ENCODE data around the gene DSCAM. TPM values are rescaled to one million over a fixed set of nuclear protein-coding genes. Genes with fewer than 3 reads are reported as not detected.

DSCAM gene
- total RNA-seq, 1 donor, result not detected

DNA sequence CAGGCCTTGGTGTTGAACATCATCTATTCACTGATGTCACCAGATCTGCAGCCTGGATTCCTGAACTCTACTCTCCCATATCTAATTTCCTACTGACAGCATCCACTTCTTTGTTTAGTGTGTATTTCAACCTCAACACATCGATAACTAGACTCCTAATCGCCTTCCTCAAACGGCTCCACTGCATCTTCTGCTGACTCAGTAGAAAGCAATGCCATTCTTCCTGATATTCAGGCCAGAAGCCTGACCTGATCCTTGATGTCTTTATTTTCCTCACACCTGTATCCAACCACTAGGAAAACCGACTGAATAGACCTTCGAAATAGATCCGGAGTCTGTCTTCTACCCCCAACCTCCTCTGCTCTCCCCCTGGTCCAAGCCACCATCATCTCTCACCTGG lies 512.8 kb downstream of the DSCAM start:
- Histone ChIP-seq H4K20me1 (ENCODE audit: insufficient read depth, low read length) (no peaks in the 10 kb centered on the region), H3K27ac (ENCODE audit: low read depth, low read length) (no peak overlapping the region), H2AFZ (ENCODE audit: low read length) (no peak overlapping the region), H3K4me3 (ENCODE audit: insufficient read depth, low read length) (no peak overlapping the region), H3K27me3 (ENCODE audit: insufficient read depth, low read length) (no peaks in the 10 kb centered on the region), H3K79me2 (ENCODE audit: insufficient read depth, low read length) (no peaks in the 10 kb centered on the region), H3K9me3 (ENCODE audit: low read depth, low read length) (peaks cover 3% of the 10 kb centered on the region), H3K36me3 (ENCODE audit: insufficient read depth, low read length) (no peaks in the 10 kb centered on the region), H3K4me2 (ENCODE audit: insufficient read depth, low read length) (no peak overlapping the region), H3K4me1 (ENCODE audit: insufficient read depth, low read length) (no peaks in the 10 kb centered on the region)
- TF ChIP-seq, protein P1, sequence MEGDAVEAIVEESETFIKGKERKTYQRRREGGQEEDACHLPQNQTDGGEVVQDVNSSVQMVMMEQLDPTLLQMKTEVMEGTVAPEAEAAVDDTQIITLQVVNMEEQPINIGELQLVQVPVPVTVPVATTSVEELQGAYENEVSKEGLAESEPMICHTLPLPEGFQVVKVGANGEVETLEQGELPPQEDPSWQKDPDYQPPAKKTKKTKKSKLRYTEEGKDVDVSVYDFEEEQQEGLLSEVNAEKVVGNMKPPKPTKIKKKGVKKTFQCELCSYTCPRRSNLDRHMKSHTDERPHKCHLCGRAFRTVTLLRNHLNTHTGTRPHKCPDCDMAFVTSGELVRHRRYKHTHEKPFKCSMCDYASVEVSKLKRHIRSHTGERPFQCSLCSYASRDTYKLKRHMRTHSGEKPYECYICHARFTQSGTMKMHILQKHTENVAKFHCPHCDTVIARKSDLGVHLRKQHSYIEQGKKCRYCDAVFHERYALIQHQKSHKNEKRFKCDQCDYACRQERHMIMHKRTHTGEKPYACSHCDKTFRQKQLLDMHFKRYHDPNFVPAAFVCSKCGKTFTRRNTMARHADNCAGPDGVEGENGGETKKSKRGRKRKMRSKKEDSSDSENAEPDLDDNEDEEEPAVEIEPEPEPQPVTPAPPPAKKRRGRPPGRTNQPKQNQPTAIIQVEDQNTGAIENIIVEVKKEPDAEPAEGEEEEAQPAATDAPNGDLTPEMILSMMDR (IDR thresholded peaks at IDR 0.05; ENCODE audit: extremely low read depth, low read depth, low read length), result no peak
- DNase-seq (ENCODE audit: insufficient read length, low spot score, missing footprints), result no peak

DNA sequence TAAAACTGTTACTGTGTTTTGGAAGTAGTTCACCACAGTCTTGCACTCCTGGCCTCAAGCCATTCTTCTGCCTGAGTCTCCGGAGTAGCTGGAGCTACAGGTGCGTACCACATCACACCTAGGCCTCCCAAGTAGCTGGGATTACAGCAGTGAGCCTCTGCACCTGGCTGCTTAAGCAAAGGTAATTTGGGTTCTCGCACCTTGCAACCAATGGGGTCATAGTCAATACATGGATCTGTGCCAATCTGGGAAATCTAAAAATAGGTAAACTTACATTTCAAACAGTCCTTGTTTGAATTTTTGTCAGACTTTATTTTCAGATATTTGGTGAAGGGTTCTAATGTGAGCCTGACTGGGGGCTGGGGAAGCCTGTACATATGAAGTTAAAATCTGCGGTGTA lies 513.2 kb downstream of the DSCAM start:
- Histone ChIP-seq H2AFZ (ENCODE audit: low read length) (no peak overlapping the region), H3K4me1 (ENCODE audit: insufficient read depth, low read length) (no peaks in the 10 kb centered on the region), H4K20me1 (ENCODE audit: insufficient read depth, low read length) (no peaks in the 10 kb centered on the region), H3K79me2 (ENCODE audit: insufficient read depth, low read length) (no peaks in the 10 kb centered on the region), H3K4me2 (ENCODE audit: insufficient read depth, low read length) (no peak overlapping the region), H3K4me3 (ENCODE audit: insufficient read depth, low read length) (no peak overlapping the region), H3K9me3 (ENCODE audit: low read depth, low read length) (peaks cover 3% of the 10 kb centered on the region), H3K27ac (ENCODE audit: low read depth, low read length) (no peak overlapping the region), H3K27me3 (ENCODE audit: insufficient read depth, low read length) (no peaks in the 10 kb centered on the region), H3K36me3 (ENCODE audit: insufficient read depth, low read length) (no peaks in the 10 kb centered on the region)
- no peak for DNase-seq (ENCODE audit: insufficient read length, low spot score, missing footprints)
- TF ChIP-seq, protein P1 (IDR thresholded peaks at IDR 0.05; ENCODE audit: extremely low read depth, low read depth, low read length), result no peak

DNA sequence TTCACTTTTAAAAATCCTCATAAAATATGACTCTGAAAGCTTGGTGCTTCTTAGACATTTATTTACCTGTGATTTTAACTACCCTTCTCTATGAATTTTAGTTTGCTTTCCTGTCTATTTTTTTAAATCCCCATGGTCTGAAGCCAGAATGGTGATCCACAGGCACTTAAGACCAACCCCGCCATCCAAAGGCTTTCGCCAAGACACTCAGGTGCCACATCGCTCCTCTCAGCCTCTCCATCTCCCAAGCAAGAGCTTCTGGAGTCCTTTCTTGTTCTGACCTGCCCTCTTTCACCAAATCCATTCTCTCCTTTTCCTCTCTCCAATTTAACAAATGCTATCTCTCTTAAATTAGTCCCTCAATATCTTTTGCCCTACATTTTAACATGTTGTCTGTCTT lies 515.2 kb downstream of the DSCAM start:
- TF ChIP-seq, protein P1 (IDR thresholded peaks at IDR 0.05; ENCODE audit: extremely low read depth, low read depth, low read length), result no peak
- no peaks in the 10 kb centered on the region for H3K4me1 ChIP-seq (ENCODE audit: insufficient read depth, low read length)
- H3K27me3 ChIP-seq (ENCODE audit: insufficient read depth, low read length), result no peaks in the 10 kb centered on the region
- no peak overlapping the region for H3K27ac ChIP-seq (ENCODE audit: low read depth, low read length)
- H2AFZ ChIP-seq (ENCODE audit: low read length), result no peak overlapping the region
- H3K79me2 ChIP-seq (ENCODE audit: insufficient read depth, low read length), result no peaks in the 10 kb centered on the region
- H4K20me1 ChIP-seq (ENCODE audit: insufficient read depth, low read length), result no peaks in the 10 kb centered on the region
- no peak overlapping the region for H3K4me3 ChIP-seq (ENCODE audit: insufficient read depth, low read length)
- H3K4me2 ChIP-seq (ENCODE audit: insufficient read depth, low read length), result no peak overlapping the region
- H3K9me3 ChIP-seq (ENCODE audit: low read depth, low read length), result no peaks in the 10 kb centered on the region
- no peak for DNase-seq (ENCODE audit: insufficient read length, low spot score, missing footprints)
- H3K36me3 ChIP-seq (ENCODE audit: insufficient read depth, low read length), result no peaks in the 10 kb centered on the region

DNA sequence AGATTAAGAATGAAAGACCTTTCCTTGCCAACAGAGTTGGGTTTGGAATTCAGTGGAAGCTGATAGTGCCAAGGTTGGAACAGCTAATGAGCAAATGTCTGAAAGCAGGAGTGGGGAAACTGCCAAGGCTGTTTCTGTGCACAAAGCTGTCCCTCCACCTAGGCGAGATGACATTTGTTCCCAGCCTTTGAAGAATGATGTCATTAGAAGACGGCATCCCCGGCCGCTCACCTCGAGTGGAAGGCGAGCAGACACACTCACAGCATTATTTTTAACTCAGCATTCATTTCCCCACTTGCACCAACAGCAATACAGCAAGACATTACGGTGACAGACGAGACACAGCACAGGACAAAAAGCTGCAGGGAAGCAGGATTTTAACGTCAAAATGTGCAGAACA lies 515.8 kb downstream of the DSCAM start:
- no peaks in the 10 kb centered on the region for H4K20me1 ChIP-seq (ENCODE audit: insufficient read depth, low read length)
- H3K4me2 ChIP-seq (ENCODE audit: insufficient read depth, low read length), result no peak overlapping the region
- TF ChIP-seq, protein P1 (IDR thresholded peaks at IDR 0.05; ENCODE audit: extremely low read depth, low read depth, low read length), result no peak
- no peak overlapping the region for H3K4me3 ChIP-seq (ENCODE audit: insufficient read depth, low read length)
- no peaks in the 10 kb centered on the region for H3K27me3 ChIP-seq (ENCODE audit: insufficient read depth, low read length)
- H3K79me2 ChIP-seq (ENCODE audit: insufficient read depth, low read length), result no peaks in the 10 kb centered on the region
- DNase-seq (ENCODE audit: insufficient read length, low spot score, missing footprints), result no peak
- no peaks in the 10 kb centered on the region for H3K4me1 ChIP-seq (ENCODE audit: insufficient read depth, low read length)
- no peak overlapping the region for H3K27ac ChIP-seq (ENCODE audit: low read depth, low read length)
- no peaks in the 10 kb centered on the region for H3K9me3 ChIP-seq (ENCODE audit: low read depth, low read length)
- no peak overlapping the region for H2AFZ ChIP-seq (ENCODE audit: low read length)
- no peaks in the 10 kb centered on the region for H3K36me3 ChIP-seq (ENCODE audit: insufficient read depth, low read length)

Measured in osteoblast (primary cell).